ENCODE results near the gene C12orf56. TPM values are rescaled to one million over a fixed set of nuclear protein-coding genes. Genes with fewer than 3 reads are reported as not detected.

The C12orf56 gene
- total RNA-seq, 1 experiment from 2014 or later: not detected

DNA sequence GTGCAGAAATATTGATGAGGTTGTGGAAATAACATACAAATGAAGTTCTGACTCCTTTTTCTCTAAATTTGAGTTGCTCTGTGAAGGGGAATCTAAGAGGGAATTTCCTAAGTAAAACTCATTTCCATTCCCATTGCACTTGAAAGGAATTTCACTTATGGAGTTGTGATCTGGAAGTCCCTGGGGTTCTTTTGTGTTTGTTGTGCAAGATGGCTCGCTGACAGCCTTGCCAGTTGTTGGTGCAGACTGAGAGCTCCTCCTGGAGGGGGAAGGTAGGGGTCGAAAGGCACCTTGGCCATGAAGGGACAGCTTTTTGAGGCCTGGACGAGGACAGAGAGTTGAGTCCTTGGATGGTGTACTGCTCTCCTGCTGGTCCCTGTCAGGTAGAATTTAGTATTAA, 72.0 kb downstream of the C12orf56 start:
- Histone ChIP-seq H3K4me1 (ENCODE audit: control insufficient read depth in 1 of 2, insufficient read depth in 2 of 2, low read length in 2 of 2) (no peaks in the 10 kb centered on the region), H3K36me3 (ENCODE audit: control insufficient read depth in 1 of 2, insufficient read depth in 2 of 2, low read length in 2 of 2) (no peaks in the 10 kb centered on the region), H3K79me2 (ENCODE audit: insufficient read depth, low read length) (no peaks in the 10 kb centered on the region), H3K27me3 (ENCODE audit: insufficient read depth, low read length) (no peaks in the 10 kb centered on the region), H3K9ac (ENCODE audit: low read length) (no peak overlapping the region), H3K9me2 (ENCODE audit: insufficient read depth) (no peaks in the 10 kb centered on the region), H3K4me3 (replicated peaks in 1 of 2; ENCODE audit: low read depth in 1 of 2, low read length in 2 of 2) (no peak overlapping the region), H3K4me2 (ENCODE audit: low read length) (no peak overlapping the region), H3K9me3 (ENCODE audit: control insufficient read depth in 1 of 2, insufficient read depth in 1 of 2, low read depth in 1 of 2, low read length in 2 of 2) (no peaks in the 10 kb centered on the region), H2AFZ (ENCODE audit: low read depth, low read length, poor library complexity, severe bottlenecking) (no peak overlapping the region), H4K20me1 (ENCODE audit: insufficient read depth) (no peaks in the 10 kb centered on the region), H3K27ac (ENCODE audit: low read depth, low read length) (no peak overlapping the region)
- DNase-seq (ENCODE audit: low read depth, low spot score): no peak
- CTCF ChIA-PET: no interaction called here
- no TSS peak for BruUV-seq (replicated peaks)
- POLR2A ChIA-PET: no interaction called here
- ATAC-seq: no peak
- TF ChIP-seq MAX (IDR thresholded peaks at IDR 0.05) (no peak), ATF3 (IDR thresholded peaks at IDR 0.05) (no peak), CEBPB (IDR thresholded peaks at IDR 0.05; ENCODE audit: low read depth) (no peak), EGR1 (IDR thresholded peaks at IDR 0.05; ENCODE audit: low read depth) (no peak), TCF7L2 (IDR thresholded peaks at IDR 0.05; ENCODE audit: borderline replicate concordance, extremely low read depth, insufficient read depth, insufficient read length) (no peak), YY1 (IDR thresholded peaks at IDR 0.05; ENCODE audit: extremely low read depth, insufficient replicate concordance, low read depth, low read length) (no peak), POLR2A (IDR thresholded peaks at IDR 0.05; ENCODE audit: borderline replicate concordance, extremely low read depth, insufficient read depth, insufficient read length) (no peak), POLR2AphosphoS5 (IDR thresholded peaks at IDR 0.05; ENCODE audit: low read depth, low read length) (no peak), FOSL1 (IDR thresholded peaks at IDR 0.05; ENCODE audit: low read depth) (no peak), ZFX (IDR thresholded peaks at IDR 0.05) (no peak), ELF1 (IDR thresholded peaks at IDR 0.05; ENCODE audit: borderline replicate concordance, low read depth) (no peak), ZNF274 (IDR thresholded peaks at IDR 0.05; ENCODE audit: low read depth, low read length) (no peak), EZH2 (IDR thresholded peaks at IDR 0.05) (no peak), SIN3A (IDR thresholded peaks at IDR 0.05; ENCODE audit: low read depth) (no peak), RAD21 (IDR thresholded peaks at IDR 0.05; ENCODE audit: low read depth) (no peak)
- TF ChIP-seq, protein P1, sequence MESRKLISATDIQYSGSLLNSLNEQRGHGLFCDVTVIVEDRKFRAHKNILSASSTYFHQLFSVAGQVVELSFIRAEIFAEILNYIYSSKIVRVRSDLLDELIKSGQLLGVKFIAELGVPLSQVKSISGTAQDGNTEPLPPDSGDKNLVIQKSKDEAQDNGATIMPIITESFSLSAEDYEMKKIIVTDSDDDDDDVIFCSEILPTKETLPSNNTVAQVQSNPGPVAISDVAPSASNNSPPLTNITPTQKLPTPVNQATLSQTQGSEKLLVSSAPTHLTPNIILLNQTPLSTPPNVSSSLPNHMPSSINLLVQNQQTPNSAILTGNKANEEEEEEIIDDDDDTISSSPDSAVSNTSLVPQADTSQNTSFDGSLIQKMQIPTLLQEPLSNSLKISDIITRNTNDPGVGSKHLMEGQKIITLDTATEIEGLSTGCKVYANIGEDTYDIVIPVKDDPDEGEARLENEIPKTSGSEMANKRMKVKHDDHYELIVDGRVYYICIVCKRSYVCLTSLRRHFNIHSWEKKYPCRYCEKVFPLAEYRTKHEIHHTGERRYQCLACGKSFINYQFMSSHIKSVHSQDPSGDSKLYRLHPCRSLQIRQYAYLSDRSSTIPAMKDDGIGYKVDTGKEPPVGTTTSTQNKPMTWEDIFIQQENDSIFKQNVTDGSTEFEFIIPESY (IDR thresholded peaks at IDR 0.05; ENCODE audit: extremely low read depth, insufficient replicate concordance, low read length): no peak
- TF ChIP-seq, protein P2, sequence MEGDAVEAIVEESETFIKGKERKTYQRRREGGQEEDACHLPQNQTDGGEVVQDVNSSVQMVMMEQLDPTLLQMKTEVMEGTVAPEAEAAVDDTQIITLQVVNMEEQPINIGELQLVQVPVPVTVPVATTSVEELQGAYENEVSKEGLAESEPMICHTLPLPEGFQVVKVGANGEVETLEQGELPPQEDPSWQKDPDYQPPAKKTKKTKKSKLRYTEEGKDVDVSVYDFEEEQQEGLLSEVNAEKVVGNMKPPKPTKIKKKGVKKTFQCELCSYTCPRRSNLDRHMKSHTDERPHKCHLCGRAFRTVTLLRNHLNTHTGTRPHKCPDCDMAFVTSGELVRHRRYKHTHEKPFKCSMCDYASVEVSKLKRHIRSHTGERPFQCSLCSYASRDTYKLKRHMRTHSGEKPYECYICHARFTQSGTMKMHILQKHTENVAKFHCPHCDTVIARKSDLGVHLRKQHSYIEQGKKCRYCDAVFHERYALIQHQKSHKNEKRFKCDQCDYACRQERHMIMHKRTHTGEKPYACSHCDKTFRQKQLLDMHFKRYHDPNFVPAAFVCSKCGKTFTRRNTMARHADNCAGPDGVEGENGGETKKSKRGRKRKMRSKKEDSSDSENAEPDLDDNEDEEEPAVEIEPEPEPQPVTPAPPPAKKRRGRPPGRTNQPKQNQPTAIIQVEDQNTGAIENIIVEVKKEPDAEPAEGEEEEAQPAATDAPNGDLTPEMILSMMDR (IDR thresholded peaks at IDR 0.05 in 2 of 3, conservative IDR thresholded peaks at IDR 0.05 in 1 of 3; ENCODE audit: borderline replicate concordance in 1 of 3, insufficient read depth in 1 of 3, low read depth in 2 of 3, low read length in 2 of 3): no peak
- RAD21 ChIA-PET (ENCODE audit: low non-redundant PET in 1 of 2, low total read pairs in 2 of 2, uncharacterized antibody in 2 of 2, unreplicated experiment in 2 of 2): no interaction called here
- intact Hi-C loops (cut with micrococcal nuclease): no loop called here
